H9 (cell line): ENCODE results near the gene RAI2. TPM values are rescaled to one million over a fixed set of nuclear protein-coding genes. Genes with fewer than 3 reads are reported as not detected.

Experiments used
- DNase-seq: peaks from one replicate; pipeline ENCODE4 v3.0.0-alpha.2; 2017
- H2AFZ ChIP-seq: one replicate; pipeline ENCODE4 v1.6.1; 2013; ENCODE audit warnings: mild to moderate bottlenecking, low read length, control low read depth, moderate library complexity
- H2AK5ac ChIP-seq: 2 replicates; pipeline ENCODE4 v1.6.1; 2013; ENCODE audit warnings: low read length, control low read depth, mixed read lengths; ENCODE audit not compliant: insufficient read length
- H2BK120ac ChIP-seq: one replicate; pipeline ENCODE4 v1.6.1; 2013; ENCODE audit warnings: low read depth, mild to moderate bottlenecking, low read length, control low read depth, inconsistent platforms; ENCODE audit not compliant: poor library complexity, severe bottlenecking
- H2BK12ac ChIP-seq: 2 replicates; pipeline ENCODE4 v1.6.1; 2013; ENCODE audit warnings: low read length, control low read depth, mixed read lengths, low read depth; ENCODE audit not compliant: insufficient read length
- H2BK15ac ChIP-seq: 2 replicates; pipeline ENCODE4 v1.6.1; 2013; ENCODE audit warnings: low read depth, low read length, control low read depth
- H2BK20ac ChIP-seq: one replicate; pipeline ENCODE4 v1.6.1; 2013; ENCODE audit warnings: low read depth, mild to moderate bottlenecking, low read length, control low read depth, inconsistent platforms; ENCODE audit not compliant: poor library complexity, severe bottlenecking
- H2BK5ac ChIP-seq: 2 replicates; pipeline ENCODE4 v1.6.1; 2013; ENCODE audit warnings: low read length, control low read depth, mixed read lengths; ENCODE audit not compliant: insufficient read length
- H3K14ac ChIP-seq: 2 replicates; pipeline ENCODE4 v1.6.1; 2013; ENCODE audit warnings: low read length, control low read depth; ENCODE audit not compliant: insufficient read depth
- H3K18ac ChIP-seq: 2 replicates; pipeline ENCODE4 v1.6.1; 2013; ENCODE audit warnings: low read depth, mild to moderate bottlenecking, mixed read lengths, low read length, control low read depth; ENCODE audit not compliant: insufficient read length
- H3K23ac ChIP-seq: 2 replicates; pipeline ENCODE4 v1.6.1; 2013; ENCODE audit warnings: low read length, control low read depth, mixed read lengths, low read depth; ENCODE audit not compliant: insufficient read length
- H3K23me2 ChIP-seq: 2 replicates; pipeline ENCODE4 v1.6.1; 2013; ENCODE audit warnings: low read depth, mild to moderate bottlenecking, mixed read lengths, low read length, control low read depth; ENCODE audit not compliant: insufficient read length, poor library complexity, severe bottlenecking
- H3K27ac ChIP-seq: 2 replicates; pipeline ENCODE4 v1.5.1; 2013; ENCODE audit warnings: low read length, control low read depth, mixed read lengths, low read depth; ENCODE audit not compliant: insufficient read length
- H3K27me3 ChIP-seq: 2 replicates; pipeline ENCODE4 v1.6.1; 2013; ENCODE audit warnings: low read length, control low read depth, inconsistent platforms; ENCODE audit not compliant: insufficient read depth
- H3K4ac ChIP-seq: 2 replicates; pipeline ENCODE4 v1.6.1; 2013; ENCODE audit warnings: low read depth, mild to moderate bottlenecking, control low read depth, inconsistent platforms, low read length, moderate library complexity
- H3K4me1 ChIP-seq: 2 replicates; pipeline ENCODE4 v1.6.1; 2013; ENCODE audit warnings: low read length, control low read depth, inconsistent platforms; ENCODE audit not compliant: insufficient read depth
- H3K4me2 ChIP-seq: 2 replicates; pipeline ENCODE4 v1.6.1; 2013; ENCODE audit warnings: low read length, control low read depth, mixed read lengths; ENCODE audit not compliant: insufficient read length, insufficient read depth
- H3K56ac ChIP-seq: 2 replicates; pipeline ENCODE4 v1.6.1; 2013; ENCODE audit warnings: low read depth, mild to moderate bottlenecking, mixed read lengths, low read length, control low read depth; ENCODE audit not compliant: insufficient read length
- H3K79me1 ChIP-seq: 2 replicates; pipeline ENCODE4 v1.6.1; 2013; ENCODE audit warnings: low read depth, mild to moderate bottlenecking, moderate library complexity, low read length, control low read depth, inconsistent platforms; ENCODE audit not compliant: insufficient read depth, poor library complexity, severe bottlenecking
- H3K79me2 ChIP-seq: 2 replicates; pipeline ENCODE4 v1.6.1; 2013; ENCODE audit warnings: low read length, control low read depth, inconsistent platforms; ENCODE audit not compliant: insufficient read depth
- H3K9ac ChIP-seq: 2 replicates; pipeline ENCODE4 v1.6.1; 2013; ENCODE audit warnings: low read length, control low read depth, mixed read lengths; ENCODE audit not compliant: insufficient read length; ENCODE audit errors: extremely low read depth
- H3K9me3 ChIP-seq: one replicate; pipeline ENCODE4 v1.6.1; 2013; ENCODE audit warnings: low read depth, low read length, inconsistent platforms; ENCODE audit not compliant: control insufficient read depth
- H3T11ph ChIP-seq: one replicate; pipeline ENCODE4 v1.6.1; 2013; ENCODE audit warnings: mild to moderate bottlenecking, low read length, control low read depth, inconsistent platforms
- H4K20me1 ChIP-seq: one replicate; pipeline ENCODE4 v1.6.1; 2013; ENCODE audit not compliant: control insufficient read depth, insufficient read length, insufficient read depth
- H4K5ac ChIP-seq: 2 replicates; pipeline ENCODE4 v1.6.1; 2013; ENCODE audit warnings: low read depth, mild to moderate bottlenecking, mixed read lengths, low read length, control low read depth; ENCODE audit not compliant: insufficient read length
- H4K8ac ChIP-seq: replicated peaks from 2 replicates; pipeline ENCODE4 v1.6.1; 2013; ENCODE audit warnings: low read length, control low read depth, mixed read lengths, low read depth; ENCODE audit not compliant: insufficient read length
- H4K91ac ChIP-seq: 2 replicates; pipeline ENCODE4 v1.6.1; 2013; ENCODE audit warnings: low read depth, mild to moderate bottlenecking, moderate library complexity, mixed read lengths, low read length, control low read depth; ENCODE audit not compliant: insufficient read length
- H3K27ac Mint-ChIP-seq, 3 experiments: 2 replicates in 2 of 3; 3 replicates in 1 of 3; pipeline ENCODE4 v1.8.0; 2020 to 2021; ENCODE audit warnings: mixed read lengths in 3 of 3, mild to moderate bottlenecking in 1 of 3, moderate library complexity in 1 of 3
- H3K27me3 Mint-ChIP-seq: 2 replicates; pipeline ENCODE4 v1.8.0; 2021; ENCODE audit warnings: low read depth, mild to moderate bottlenecking, moderate library complexity, mixed read lengths
- H3K36me3 Mint-ChIP-seq, 3 experiments: 2 replicates in 2 of 3; 3 replicates in 1 of 3; pipeline ENCODE4 v1.8.0; 2020 to 2021; ENCODE audit warnings: low read depth in 3 of 3, mixed read lengths in 3 of 3; ENCODE audit not compliant: insufficient read depth in 1 of 3
- H3K4me1 Mint-ChIP-seq, 2 experiments: 2 replicates each; pipeline ENCODE4 v1.8.0; 2020; ENCODE audit warnings: mixed read lengths in 2 of 2
- H3K4me3 Mint-ChIP-seq, 2 experiments: 2 replicates in 1 of 2; 3 replicates in 1 of 2; pipeline ENCODE4 v1.8.0; 2020 to 2021; ENCODE audit warnings: mild to moderate bottlenecking in 2 of 2, mixed read lengths in 2 of 2, moderate library complexity in 1 of 2
- H3K9me3 Mint-ChIP-seq, 2 experiments: 2 replicates in 1 of 2; 3 replicates in 1 of 2; pipeline ENCODE4 v1.8.0; 2020; ENCODE audit warnings: mild to moderate bottlenecking in 2 of 2, mixed read lengths in 2 of 2, moderate library complexity in 1 of 2
- WGBS: extraction: QIAGEN DNeasy Blood & Tissue Kit; methylation state at CpG from one replicate; pipeline ENCODE4 v1.1.7; 2013; ENCODE audit warnings: missing lambda C conversion rate, low lambda C conversion rate, mixed read lengths; ENCODE audit not compliant: insufficient read length; ENCODE audit errors: extremely low coverage; 5-methylcytosine and 5-hydroxymethylcytosine counted together
- total RNA-seq: library from RNA; stranded (reverse); gene quantifications from 2 replicates; pipeline ENCODE4 v1.2.1, GENCODE V29; 2021
- TF ChIP-seq, protein P1 (sequence below): fragments of 200-600 bp; sonication (generic); conservative IDR thresholded peaks from 3 replicates; pipeline ENCODE4 v1.8.0; 2021; ENCODE audit warnings: antibody characterized with exemption, mild to moderate bottlenecking

The RAI2 gene
- total RNA-seq, 1 experiment from 2014 or later: 0.72 TPM

DNA sequence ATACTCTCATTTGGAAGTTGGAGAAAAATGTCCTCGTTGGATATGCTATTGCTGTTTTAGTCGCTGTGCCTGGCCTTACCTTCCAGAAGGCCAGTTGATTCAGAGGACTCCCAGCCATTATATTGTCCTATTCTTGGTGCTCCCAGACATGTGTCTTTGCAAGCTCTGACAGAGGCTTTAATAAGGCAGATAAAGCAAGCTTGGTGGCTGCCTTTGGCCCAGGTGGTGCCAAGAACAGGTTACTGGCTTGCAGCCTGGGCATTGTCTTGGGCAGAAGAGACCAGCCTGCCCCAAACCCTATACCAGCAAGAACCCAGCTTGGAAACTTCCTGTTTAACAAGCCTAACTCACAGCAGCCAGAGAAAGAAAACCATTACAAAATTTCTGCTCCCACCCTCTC, 16.9 kb downstream of the RAI2 start:
- Histone ChIP-seq H3K23ac (no peak overlapping the region), H4K5ac (no peak overlapping the region), H2AK5ac (no peak overlapping the region), H2BK5ac (no peak overlapping the region), H2BK20ac (no peak overlapping the region), H3K56ac (no peak overlapping the region), H3K4me2 (no peak overlapping the region), H3K79me2 (no peaks in the 10 kb centered on the region), H2BK15ac (no peak overlapping the region), H3K23me2 (no peaks in the 10 kb centered on the region), H3K4ac (no peak overlapping the region), H2BK120ac (no peak overlapping the region), H4K20me1 (no peaks in the 10 kb centered on the region), H3T11ph (no peak overlapping the region), H2BK12ac (no peak overlapping the region), H3K18ac (no peak overlapping the region), H4K8ac (no peak overlapping the region), H3K14ac (no peak overlapping the region), H3K27me3 (no peaks in the 10 kb centered on the region), H3K79me1 (no peaks in the 10 kb centered on the region), H3K9ac (no peak overlapping the region), H2AFZ (no peak overlapping the region), H3K9me3 (no peaks in the 10 kb centered on the region), H3K4me1 (no peaks in the 10 kb centered on the region), H4K91ac (no peak overlapping the region), H3K27ac (no peak overlapping the region)
- TF ChIP-seq, protein P1, sequence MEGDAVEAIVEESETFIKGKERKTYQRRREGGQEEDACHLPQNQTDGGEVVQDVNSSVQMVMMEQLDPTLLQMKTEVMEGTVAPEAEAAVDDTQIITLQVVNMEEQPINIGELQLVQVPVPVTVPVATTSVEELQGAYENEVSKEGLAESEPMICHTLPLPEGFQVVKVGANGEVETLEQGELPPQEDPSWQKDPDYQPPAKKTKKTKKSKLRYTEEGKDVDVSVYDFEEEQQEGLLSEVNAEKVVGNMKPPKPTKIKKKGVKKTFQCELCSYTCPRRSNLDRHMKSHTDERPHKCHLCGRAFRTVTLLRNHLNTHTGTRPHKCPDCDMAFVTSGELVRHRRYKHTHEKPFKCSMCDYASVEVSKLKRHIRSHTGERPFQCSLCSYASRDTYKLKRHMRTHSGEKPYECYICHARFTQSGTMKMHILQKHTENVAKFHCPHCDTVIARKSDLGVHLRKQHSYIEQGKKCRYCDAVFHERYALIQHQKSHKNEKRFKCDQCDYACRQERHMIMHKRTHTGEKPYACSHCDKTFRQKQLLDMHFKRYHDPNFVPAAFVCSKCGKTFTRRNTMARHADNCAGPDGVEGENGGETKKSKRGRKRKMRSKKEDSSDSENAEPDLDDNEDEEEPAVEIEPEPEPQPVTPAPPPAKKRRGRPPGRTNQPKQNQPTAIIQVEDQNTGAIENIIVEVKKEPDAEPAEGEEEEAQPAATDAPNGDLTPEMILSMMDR: no peak
- Mint-ChIP-seq H3K9me3 (peaks cover 51 to 57% of the 10 kb centered on the region in 2 experiments), H3K27ac (no peak overlapping the region; a peak in 1 of 7 replicates), H3K4me1 (peaks cover 7 to 15% of the 10 kb centered on the region in 2 experiments), H3K36me3 (no peaks in the 10 kb centered on the region; a peak in 1 of 7 replicates), H3K4me3 (no peak overlapping the region), H3K27me3 (peaks cover 8% of the 10 kb centered on the region)
- no CpG with 5 or more reads among the region's 2 CpGs for WGBS
- DNase-seq: no peak
